Keratinocyte (primary cell): ENCODE data around the gene ATP5ME. TPM values are rescaled to one million over a fixed set of nuclear protein-coding genes. Genes with fewer than 3 reads are reported as not detected.

ENCODE experiments used
- DNase-seq: peaks from one replicate; pipeline ENCODE4 v3.0.0-alpha.2; 2011; ENCODE audit warnings: low read depth, missing footprints, low spot score
- FAIRE-seq: peaks from 2 replicates; lab custom pipeline; 2011; peaks lifted over from hg19 to GRCh38; lab: Jason Lieb, UNC
- H2AFZ ChIP-seq: 2 replicates; pipeline ENCODE4 v1.6.0; 2012; ENCODE audit warnings: low read length, control low read depth, inconsistent platforms; ENCODE audit not compliant: control insufficient read depth
- H3K27ac ChIP-seq: 2 replicates; pipeline ENCODE4 v1.5.1; 2011; ENCODE audit warnings: low read length; ENCODE audit not compliant: control insufficient read depth, insufficient read depth
- H3K27me3 ChIP-seq: 3 replicates; pipeline ENCODE4 v1.6.0; 2011; ENCODE audit warnings: low read length; ENCODE audit not compliant: control insufficient read depth, insufficient read depth; ENCODE audit errors: extremely low read depth
- H3K36me3 ChIP-seq, 2 experiments: 2 replicates in 1 of 2; 3 replicates in 1 of 2; pipeline ENCODE4 v1.5.1; 2011; ENCODE audit warnings: low read length in 2 of 2, mild to moderate bottlenecking in 1 of 2; ENCODE audit not compliant: control insufficient read depth in 2 of 2, insufficient read depth in 2 of 2; ENCODE audit errors: extremely low read depth in 1 of 2
- H3K4me1 ChIP-seq: 3 replicates; pipeline ENCODE4 v1.5.1; 2011; ENCODE audit warnings: low read length; ENCODE audit not compliant: control insufficient read depth, insufficient read depth; ENCODE audit errors: extremely low read depth
- H3K4me2 ChIP-seq: 3 replicates; pipeline ENCODE4 v1.6.0; 2011; ENCODE audit warnings: low read depth, low read length; ENCODE audit not compliant: control insufficient read depth, insufficient read depth; ENCODE audit errors: extremely low read depth
- H3K4me3 ChIP-seq, 3 experiments: fragments of 200-600 bp in 1 of 3; sonication (generic) in 1 of 3; 2 replicates in 2 of 3; 3 replicates in 1 of 3; pipeline ENCODE4 v1.5.1; 2011 to 2016; ENCODE audit warnings: low read length in 3 of 3, mild to moderate bottlenecking in 3 of 3, control low read depth in 2 of 3, inconsistent platforms in 1 of 3, low read depth in 1 of 3, mixed read lengths in 1 of 3, mixed run types in 1 of 3, moderate library complexity in 1 of 3; ENCODE audit not compliant: control insufficient read depth in 2 of 3, insufficient read depth in 2 of 3; ENCODE audit errors: extremely low read depth in 1 of 3
- H3K79me2 ChIP-seq: 2 replicates; pipeline ENCODE4 v1.6.0; 2012; ENCODE audit warnings: low read length; ENCODE audit not compliant: control insufficient read depth, insufficient read depth
- H3K9ac ChIP-seq: 3 replicates; pipeline ENCODE4 v1.6.0; 2011; ENCODE audit warnings: low read length; ENCODE audit not compliant: control insufficient read depth, insufficient read depth; ENCODE audit errors: extremely low read depth
- H3K9me1 ChIP-seq: 3 replicates; pipeline ENCODE4 v1.6.0; 2011; ENCODE audit warnings: low read length; ENCODE audit not compliant: control insufficient read depth, insufficient read depth; ENCODE audit errors: extremely low read depth
- H3K9me3 ChIP-seq: 2 replicates; pipeline ENCODE4 v1.5.1; 2012; ENCODE audit warnings: low read depth, low read length; ENCODE audit not compliant: control insufficient read depth
- H4K20me1 ChIP-seq: 3 replicates; pipeline ENCODE4 v1.6.0; 2011; ENCODE audit warnings: low read length; ENCODE audit not compliant: control insufficient read depth, insufficient read depth; ENCODE audit errors: extremely low read depth
- CTCF ChIP-seq, 3 experiments: IDR thresholded peaks in 1 of 3; conservative IDR thresholded peaks in 1 of 3; optimal IDR thresholded peaks in 1 of 3; 2 replicates in 2 of 3; 3 replicates in 1 of 3; pipeline versions ENCODE3 to v1.5.1; 2011; ENCODE audit warnings: low read length in 3 of 3, mild to moderate bottlenecking in 3 of 3, moderate library complexity in 2 of 3, control low read depth in 1 of 3, inconsistent platforms in 1 of 3; ENCODE audit not compliant: insufficient read depth in 2 of 3; ENCODE audit errors: extremely low read depth in 1 of 3
- EZH2 ChIP-seq: IDR thresholded peaks from one replicate; pipeline ENCODE4 v1.6.1; 2012; ENCODE audit warnings: inconsistent platforms, mild to moderate bottlenecking, low read length, moderate library complexity
- dilution Hi-C: fragments of 300-500 bp; cut with MboI; formaldehyde crosslinking; loops from one replicate; pipeline ENCODE4 v1.7.0; 2020; ENCODE audit warnings: low sequenced_read_pairs; ENCODE audit not compliant: extremely low pct_ligation_motif_present
- polyA plus RNA-seq, 5 experiments: library from polyadenylated mRNA; depleted of rRNA in 3 of 5; stranded (reverse) in 3 of 5; stranded (forward) in 1 of 5; unstranded in 1 of 5; fragments of >200 nt; gene quantifications; 1 replicate in 1 of 5; 2 replicates in 3 of 5; 3 replicates in 1 of 5; pipeline versions ENCODE4 v1.2.1 to v1.2.3, GENCODE V29; 2011 to 2012; ENCODE audit warnings: missing spikeins in 2 of 5, low read depth in 1 of 5, low replicate concordance in 1 of 5

The ATP5ME gene
- polyA plus RNA-seq, 1 donor (not counting 4 experiments of a cell fraction or from before 2014, with no cell fraction given) = 438 TPM

GRCh38 chr4:720111-720860, 46.2 kb upstream of the ATP5ME start:
- peaks cover 19% of the 10 kb centered on the region for H3K4me1 ChIP-seq
- H3K9ac ChIP-seq = peak overlapping the region; percentile 67
- FAIRE-seq (peak; percentile 32), DNase-seq (no peak)
- TF ChIP-seq EZH2 (no peak), CTCF (optimal IDR thresholded peaks at IDR 0.05 in 1 of 3, IDR thresholded peaks at IDR 0.05 in 1 of 3, conservative IDR thresholded peaks at IDR 0.05 in 1 of 3; ENCODE audit: extremely low read depth in 1 of 3, insufficient read depth in 2 of 3, low read length in 3 of 3) (no peak)
- peaks cover 14% of the 10 kb centered on the region for H4K20me1 ChIP-seq
- peaks cover 4 to 6% of the 10 kb centered on the region in 2 experiments for H3K36me3 ChIP-seq
- H3K4me3 ChIP-seq = peak overlapping the region in 1 of 3 experiments; percentile 45
- peak overlapping the region; percentile 89 for H3K4me2 ChIP-seq
- dilution Hi-C loops = no loop called here
- H3K9me1 ChIP-seq = no peaks in the 10 kb centered on the region
- H3K9me3 ChIP-seq = no peaks in the 10 kb centered on the region
- H3K27me3 ChIP-seq = no peaks in the 10 kb centered on the region
- H3K27ac ChIP-seq = peak overlapping the region; percentile 88
- peaks cover 72% of the 10 kb centered on the region for H3K79me2 ChIP-seq
- H2AFZ ChIP-seq = peak overlapping the region; percentile 65

- Histone ChIP-seq H3K79me2 (peaks cover 72% of the 10 kb centered on the region), H3K4me3 (no peak overlapping the region), H3K4me1 (peaks cover 19% of the 10 kb centered on the region), H3K36me3 (peaks cover 4 to 10% of the 10 kb centered on the region in 2 experiments), H2AFZ (no peak overlapping the region), H3K27ac (no peak overlapping the region), H3K27me3 (no peaks in the 10 kb centered on the region), H3K4me2 (no peak overlapping the region), H3K9me3 (no peaks in the 10 kb centered on the region), H3K9me1 (no peaks in the 10 kb centered on the region), H4K20me1 (peaks cover 14% of the 10 kb centered on the region), H3K9ac (no peak overlapping the region)
- FAIRE-seq = no peak
- dilution Hi-C loops = no loop called here
- no peak for DNase-seq
- TF ChIP-seq CTCF (optimal IDR thresholded peaks at IDR 0.05 in 1 of 3, IDR thresholded peaks at IDR 0.05 in 1 of 3, conservative IDR thresholded peaks at IDR 0.05 in 1 of 3; ENCODE audit: extremely low read depth in 1 of 3, insufficient read depth in 2 of 3, low read length in 3 of 3) (no peak), EZH2 (no peak)
Measured at GRCh38 chr4:718460-718859, 44.4 kb upstream of the ATP5ME start.
